Iris pigment epithelial cell (primary cell): ENCODE measurements around the gene TMEM87A.
"Not testable (repeated sequence)": the region's sequence is repeated elsewhere in the genome, so short reads cannot be mapped to it uniquely, and the experiment has no call there.

Experiments
- DNase-seq: peaks from one replicate; pipeline ENCODE4 v3.0.0-alpha.2; 2011; ENCODE audit warnings: low read depth

Gene TMEM87A

GRCh38 chr15:42270996-42271395, 2.2 kb downstream of the TMEM87A start:
- DNase-seq = no peak

GRCh38 chr15:42270551-42270950, 2.7 kb downstream of the TMEM87A start:
- no peak for DNase-seq

- DNase-seq = peak; percentile 31
These were observed 5.9 kb downstream of the TMEM87A start for GRCh38 chr15:42267286-42267685.

- no peak for DNase-seq
These were observed 8.4 kb downstream of the TMEM87A start for GRCh38 chr15:42264795-42265194.

GRCh38 chr15:42253300-42253699, 19.9 kb downstream of the TMEM87A start:
- no peak for DNase-seq

- DNase-seq = no peak
These were observed 32.4 kb downstream of the TMEM87A start for GRCh38 chr15:42240823-42241222.

GRCh38 chr15:42239528-42240182, 33.6 kb downstream of the TMEM87A start:
- DNase-seq = peak; percentile 40

GRCh38 chr15:42233107-42233506, 40.1 kb downstream of the TMEM87A start:
- DNase-seq = no peak

- DNase-seq = no peak
These were observed 40.6 kb downstream of the TMEM87A start for GRCh38 chr15:42232606-42233005.

GRCh38 chr15:42231088-42231487, 42.1 kb downstream of the TMEM87A start:
- DNase-seq = no peak

GRCh38 chr15:42228981-42229380, 44.3 kb downstream of the TMEM87A start:
- DNase-seq = not testable (repeated sequence)

GRCh38 chr15:42228036-42228435, 45.2 kb downstream of the TMEM87A start:
- DNase-seq = no peak

GRCh38 chr15:42226648-42227047, 46.6 kb downstream of the TMEM87A start:
- no peak for DNase-seq

GRCh38 chr15:42220216-42220615, 53.0 kb downstream of the TMEM87A start:
- no peak for DNase-seq

- DNase-seq = no peak
These were observed 54.2 kb downstream of the TMEM87A start for GRCh38 chr15:42218953-42219592.

GRCh38 chr15:42217568-42217967, 55.7 kb downstream of the TMEM87A start:
- DNase-seq = no peak

- DNase-seq = peak; percentile 66
These were observed 57.1 kb downstream of the TMEM87A start for GRCh38 chr15:42215913-42216829.

- no peak for DNase-seq
These were observed 58.6 kb downstream of the TMEM87A start for GRCh38 chr15:42214600-42214999.

GRCh38 chr15:42213511-42213910, 59.7 kb downstream of the TMEM87A start:
- DNase-seq = no peak

GRCh38 chr15:42210696-42211095, 62.5 kb downstream of the TMEM87A start:
- DNase-seq = no peak

GRCh38 chr15:42207674-42208579, 65.3 kb downstream of the TMEM87A start, which contains the start of gene VPS39:
Gene VPS39, minus strand, starts transcription at chr15:42208304. Its CDS starts 151 bp downstream, at chr15:42208153.
- DNase-seq = peak; percentile 91

- DNase-seq = no peak
These were observed 66.8 kb downstream of the TMEM87A start for GRCh38 chr15:42206406-42206805.
